ENCODE data around the gene ACP7.

GRCh38 chr19:39133431-39134270, 49.5 kb downstream of the ACP7 start:
- TF ChIP-seq GATA2 (IDR thresholded peaks at IDR 0.05; ENCODE audit: low read depth, low read length) (no peak), GATA3 (IDR thresholded peaks at IDR 0.05; ENCODE audit: low read depth, low read length) (no peak)
